Measurements from ENCODE around the gene TTBK2. TPM values are rescaled to one million over a fixed set of nuclear protein-coding genes. Genes with fewer than 3 reads are reported as not detected.

The TTBK2 gene
- total RNA-seq, 1 experiment from 2014 or later, result 10.6 TPM

DNA sequence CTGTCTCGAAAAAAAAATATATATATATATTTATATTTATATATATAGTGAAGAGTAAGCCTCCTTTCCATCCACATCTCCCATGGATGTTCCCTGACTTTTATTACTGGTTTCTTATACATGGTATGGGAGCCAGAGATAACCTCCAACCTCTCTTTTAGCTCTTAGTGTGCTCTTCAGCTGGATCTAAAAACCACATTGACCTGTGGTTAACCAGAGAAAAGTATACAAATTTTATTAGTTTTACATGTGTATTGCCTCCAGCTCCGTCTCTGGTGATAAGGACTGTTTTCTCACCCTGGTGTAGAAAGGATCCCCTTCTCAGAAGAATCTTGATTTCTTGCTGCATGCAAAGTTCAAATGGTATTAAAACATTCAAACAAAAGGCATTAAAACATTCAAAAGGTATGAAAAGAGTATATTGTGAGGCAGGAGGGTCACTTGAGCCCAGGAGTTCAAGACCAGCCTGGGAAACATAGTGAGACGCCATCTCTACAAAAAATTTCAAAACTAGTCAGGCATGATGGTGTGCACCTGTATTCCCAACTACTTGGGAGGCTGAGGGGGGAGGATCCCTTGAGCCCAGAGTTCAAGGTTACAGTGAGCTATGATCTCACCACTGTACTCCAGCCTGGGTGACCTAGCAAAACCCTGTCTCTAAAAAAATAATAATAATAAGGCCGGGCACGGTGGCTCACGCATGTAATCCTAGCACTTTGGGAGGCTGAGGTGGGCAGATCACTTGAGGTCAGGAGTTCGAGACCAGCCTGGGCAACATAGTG, 13.5 kb upstream of the TTBK2 start:
- no peak overlapping the region for H2AFZ ChIP-seq (ENCODE audit: low read length)
- H3K36me3 Mint-ChIP-seq (ENCODE audit: insufficient read depth in 1 of 3, low read depth in 3 of 3), result no peaks in the 10 kb centered on the region
- H3K9me3 Mint-ChIP-seq, result peaks cover 0 to 2% of the 10 kb centered on the region in 2 experiments; a peak in 1 of 5 replicates
- H3K4me3 Mint-ChIP-seq, result no peak overlapping the region
- no peak overlapping the region for H4K91ac ChIP-seq (ENCODE audit: insufficient read length, low read depth, low read length)
- H3K79me2 ChIP-seq (ENCODE audit: insufficient read depth, low read length), result no peaks in the 10 kb centered on the region
- no peak overlapping the region for H3T11ph ChIP-seq (ENCODE audit: low read length)
- H3K56ac ChIP-seq (ENCODE audit: insufficient read length, low read depth, low read length), result no peak overlapping the region
- H3K27ac Mint-ChIP-seq, result no peak overlapping the region
- H3K27me3 ChIP-seq (ENCODE audit: insufficient read depth, low read length), result no peaks in the 10 kb centered on the region
- H3K9me3 ChIP-seq (ENCODE audit: control insufficient read depth, low read depth, low read length), result no peaks in the 10 kb centered on the region
- no peaks in the 10 kb centered on the region for H3K4me1 ChIP-seq (ENCODE audit: insufficient read depth, low read length)
- no peak overlapping the region for H3K9ac ChIP-seq (ENCODE audit: extremely low read depth, insufficient read length, low read length)
- no peaks in the 10 kb centered on the region for H3K23me2 ChIP-seq (ENCODE audit: insufficient read length, low read depth, low read length, poor library complexity, severe bottlenecking)
- no peak overlapping the region for H3K23ac ChIP-seq (ENCODE audit: insufficient read length, low read depth, low read length)
- no peak overlapping the region for H3K14ac ChIP-seq (ENCODE audit: insufficient read depth, low read length)
- H4K5ac ChIP-seq (ENCODE audit: insufficient read length, low read depth, low read length), result no peak overlapping the region
- H3K79me1 ChIP-seq (ENCODE audit: insufficient read depth, low read depth, low read length, poor library complexity, severe bottlenecking), result no peaks in the 10 kb centered on the region
- no peak overlapping the region for H2BK120ac ChIP-seq (ENCODE audit: low read depth, low read length, poor library complexity, severe bottlenecking)
- WGBS (ENCODE audit: extremely low coverage, insufficient read length, low lambda C conversion rate), result no CpG with 5 or more reads among the region's 7 CpGs
- no peaks in the 10 kb centered on the region for H3K4me1 Mint-ChIP-seq
- no peak overlapping the region for H3K4ac ChIP-seq (ENCODE audit: low read depth, low read length)
- H2BK20ac ChIP-seq (ENCODE audit: low read depth, low read length, poor library complexity, severe bottlenecking), result no peak overlapping the region
- H2BK12ac ChIP-seq (ENCODE audit: insufficient read length, low read depth, low read length), result no peak overlapping the region
- TF ChIP-seq, protein P1, sequence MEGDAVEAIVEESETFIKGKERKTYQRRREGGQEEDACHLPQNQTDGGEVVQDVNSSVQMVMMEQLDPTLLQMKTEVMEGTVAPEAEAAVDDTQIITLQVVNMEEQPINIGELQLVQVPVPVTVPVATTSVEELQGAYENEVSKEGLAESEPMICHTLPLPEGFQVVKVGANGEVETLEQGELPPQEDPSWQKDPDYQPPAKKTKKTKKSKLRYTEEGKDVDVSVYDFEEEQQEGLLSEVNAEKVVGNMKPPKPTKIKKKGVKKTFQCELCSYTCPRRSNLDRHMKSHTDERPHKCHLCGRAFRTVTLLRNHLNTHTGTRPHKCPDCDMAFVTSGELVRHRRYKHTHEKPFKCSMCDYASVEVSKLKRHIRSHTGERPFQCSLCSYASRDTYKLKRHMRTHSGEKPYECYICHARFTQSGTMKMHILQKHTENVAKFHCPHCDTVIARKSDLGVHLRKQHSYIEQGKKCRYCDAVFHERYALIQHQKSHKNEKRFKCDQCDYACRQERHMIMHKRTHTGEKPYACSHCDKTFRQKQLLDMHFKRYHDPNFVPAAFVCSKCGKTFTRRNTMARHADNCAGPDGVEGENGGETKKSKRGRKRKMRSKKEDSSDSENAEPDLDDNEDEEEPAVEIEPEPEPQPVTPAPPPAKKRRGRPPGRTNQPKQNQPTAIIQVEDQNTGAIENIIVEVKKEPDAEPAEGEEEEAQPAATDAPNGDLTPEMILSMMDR (conservative IDR thresholded peaks at IDR 0.05), result no peak
- no peak overlapping the region for H3K4me2 ChIP-seq (ENCODE audit: insufficient read depth, insufficient read length, low read length)
- no peak overlapping the region for H2BK5ac ChIP-seq (ENCODE audit: insufficient read length, low read length)
- no peak overlapping the region for H4K8ac ChIP-seq (replicated peaks; ENCODE audit: insufficient read length, low read depth, low read length)
- no peak for DNase-seq
- no peak overlapping the region for H2AK5ac ChIP-seq (ENCODE audit: insufficient read length, low read length)
- H4K20me1 ChIP-seq (ENCODE audit: control insufficient read depth, insufficient read depth, insufficient read length), result no peaks in the 10 kb centered on the region
- no peak overlapping the region for H2BK15ac ChIP-seq (ENCODE audit: low read depth, low read length)
- H3K27ac ChIP-seq (ENCODE audit: insufficient read length, low read depth, low read length), result no peak overlapping the region
- H3K27me3 Mint-ChIP-seq (ENCODE audit: low read depth), result no peaks in the 10 kb centered on the region
- no peak overlapping the region for H3K18ac ChIP-seq (ENCODE audit: insufficient read length, low read depth, low read length)

Data from H9 (cell line).